Prostate gland (tissue), 2 donors: ENCODE data around the gene SLCO3A1.

ENCODE experiments used
- CTCF ChIP-seq, 4 experiments: fragments of 200-600 bp in 2 of 4; fragments of 450-650 bp in 2 of 4; sonication (generic) in 2 of 4; IDR thresholded peaks; 1 replicate in 3 of 4; 2 replicates in 1 of 4; pipeline ENCODE4 v1.5.1; 2016 to 2019; ENCODE audit warnings: antibody characterized with exemption in 4 of 4, mild to moderate bottlenecking in 2 of 4, moderate library complexity in 2 of 4
- POLR2A ChIP-seq: fragments of 450-650 bp; IDR thresholded peaks from one replicate; pipeline ENCODE4 v1.6.1; 2016; ENCODE audit warnings: antibody characterized with exemption, mild to moderate bottlenecking
- POLR2AphosphoS5 ChIP-seq: sonication (generic); formaldehyde crosslinking; IDR thresholded peaks from one replicate; pipeline ENCODE4 v1.6.1; 2017; ENCODE audit warnings: antibody characterized with exemption

- TF ChIP-seq CTCF (IDR thresholded peaks at IDR 0.05), result no peak
- TF ChIP-seq POLR2AphosphoS5, result no peak
- TF ChIP-seq POLR2A, result no peak
Observed at GRCh38 chr15:91881569-91882297, 28.2 kb downstream of the SLCO3A1 start.
